K562 treated with DMSO at 1 percent for 4 hours (cell line): ENCODE measurements around the gene PPM1K. TPM values are rescaled to one million over a fixed set of nuclear protein-coding genes. Genes with fewer than 3 reads are reported as not detected.

Source experiments
- total RNA-seq: library from RNA; unstranded; fragments of 300-600 nt; gene quantifications from 2 replicates; pipeline ENCODE4 v1.2.3, GENCODE V29; 2022; ENCODE audit not compliant: insufficient read depth

Gene PPM1K
- total RNA-seq = 2.3 and 4.1 TPM in 2 replicates

GRCh38 chr4:88284439-88285234 is at the start of gene PPM1K:
TSS of gene PPM1K (minus strand) at chr4:88284561. CDS start at chr4:88278583, 5,978 bp downstream.

Other genes starting within 250 kb of the PPM1K start
- gene ABCG2, start 125.9 kb downstream of the PPM1K start, total RNA-seq = not detected in 2 replicates
- 0.34 TPM in 1 of 2 replicates, not detected in the other for gene HERC6, start 94.3 kb upstream of the PPM1K start, total RNA-seq
- not detected in 2 replicates for gene HERC5, start 172.6 kb upstream of the PPM1K start, total RNA-seq
- 108 and 110 TPM in 2 replicates for gene PYURF, start 239.2 kb upstream of the PPM1K start, total RNA-seq